ENCODE measurements around the gene EGLN2.
"Not testable (repeated sequence)": the region's sequence is repeated elsewhere in the genome, so short reads cannot be mapped to it uniquely, and the experiment has no call there.

EGLN2 gene

GRCh38 chr19:40850277-40850676 lies 51.3 kb downstream of the EGLN2 start, which contains the start of gene CYP2A6:
Gene CYP2A6 (minus strand): TSS chr19:40850447. CDS start chr19:40850426, 21 bp downstream.
- DNase-seq, result not testable (repeated sequence)

DNA sequence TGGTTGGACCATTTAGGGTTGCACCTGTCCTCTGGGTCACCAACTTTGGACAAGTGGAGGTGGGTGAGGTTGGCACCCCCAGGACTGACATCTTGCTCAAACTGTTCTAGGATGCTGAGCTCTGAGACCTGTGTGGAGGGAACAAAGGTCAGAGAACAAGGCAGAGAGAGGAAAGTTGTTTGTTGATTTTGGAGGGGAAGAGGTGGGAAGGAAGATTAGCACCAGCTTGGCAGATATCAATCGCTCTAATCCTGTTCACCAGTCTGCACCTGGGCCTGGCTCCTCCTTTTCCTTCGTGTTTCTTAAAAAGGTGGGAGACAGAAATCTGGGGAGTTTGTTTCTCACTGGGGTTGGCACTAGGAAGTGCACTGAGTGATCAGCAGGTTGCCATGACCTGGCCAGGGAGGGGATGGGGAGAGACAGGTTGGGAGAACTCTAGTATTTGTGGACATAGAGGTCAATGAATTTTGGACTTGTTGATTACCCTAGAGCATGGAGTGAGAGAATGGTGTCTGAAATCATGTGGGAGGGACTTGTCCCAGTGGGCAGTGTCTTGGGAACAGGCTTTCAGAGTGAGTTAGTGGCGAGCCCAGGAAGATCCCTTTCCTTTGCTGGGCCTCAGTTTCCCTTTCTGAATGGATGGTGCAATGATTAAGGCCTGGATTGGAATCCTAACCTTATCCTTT lies 53.6 kb downstream of the EGLN2 start:
- DNase-seq, result not testable (repeated sequence)

Data from activated CD4-positive, alpha-beta T cell treated with anti-CD3 and anti-CD28 coated beads, Interleukin-2, amount 50 U/mL, for 16 hours (primary cell).